ENCODE results near the gene MBD5.

DNA sequence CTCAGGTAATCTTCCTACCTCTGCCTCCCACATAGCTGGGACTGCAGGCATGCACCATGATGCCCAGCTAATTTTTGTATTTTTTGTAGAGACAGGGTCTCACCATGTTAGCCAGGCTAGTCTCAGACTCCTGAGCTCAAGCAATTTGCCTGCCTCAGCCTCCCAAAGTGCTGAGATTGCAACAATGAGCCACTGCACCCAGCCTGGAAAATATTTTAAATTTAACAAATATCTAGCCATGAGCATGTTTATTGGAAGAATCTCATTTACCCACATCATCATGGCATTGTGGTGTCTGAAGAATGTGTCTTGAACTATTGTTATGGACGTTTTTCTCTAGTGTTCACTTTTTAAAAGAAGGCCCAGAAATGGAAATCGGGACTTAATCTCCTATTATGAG is 231.8 kb downstream of the MBD5 start:
- TF ChIP-seq GATA2 (IDR thresholded peaks at IDR 0.05; ENCODE audit: low read depth, low read length) (no peak), GATA3 (IDR thresholded peaks at IDR 0.05; ENCODE audit: low read depth, low read length) (no peak)

Measured in SH-SY5Y (cell line).